Right atrium auricular region (tissue), 2 donors: ENCODE results near the gene CENPL. TPM values are rescaled to one million over a fixed set of nuclear protein-coding genes. Genes with fewer than 3 reads are reported as not detected.
"Not testable (repeated sequence)": the region's sequence is repeated elsewhere in the genome, so short reads cannot be mapped to it uniquely, and the experiment has no call there.

ENCODE experiments used
- DNase-seq: peaks from one replicate; pipeline ENCODE4 v3.0.0-alpha.2; 2019; ENCODE audit warnings: low spot score
- H3K27ac ChIP-seq, 2 donors: fragments of 200-600 bp; sonication (generic); 1 replicate in 1 of 2; 2 replicates in 1 of 2; pipeline ENCODE4 v1.5.1; 2016 to 2019
- H3K27me3 ChIP-seq, 2 donors: fragments of 200-600 bp; sonication (generic); one replicate each; pipeline versions ENCODE4 v1.5.1 to v1.6.0; 2017 to 2019
- H3K36me3 ChIP-seq: fragments of 200-600 bp; sonication (generic); one replicate; pipeline ENCODE4 v1.5.1; 2016
- H3K4me1 ChIP-seq, 2 donors: fragments of 200-600 bp; sonication (generic); one replicate each; pipeline versions ENCODE4 v1.5.1 to v1.6.0; 2017 to 2019
- H3K4me3 ChIP-seq, 2 donors: fragments of 200-600 bp; sonication (generic); 1 replicate in 1 of 2; 2 replicates in 1 of 2; pipeline ENCODE4 v1.5.1; 2017 to 2019; ENCODE audit warnings: mild to moderate bottlenecking in 1 of 2, moderate library complexity in 1 of 2
- H3K9me3 ChIP-seq, 2 donors: fragments of 200-600 bp; sonication (generic); one replicate each; pipeline ENCODE4 v1.5.1; 2019
- CTCF ChIP-seq, 2 donors: fragments of 200-600 bp; sonication (generic); IDR thresholded peaks; one replicate each; pipeline ENCODE4 v1.5.1; 2019; ENCODE audit warnings: antibody characterized with exemption in 2 of 2
- total RNA-seq, 2 donors: library from RNA; depleted of rRNA; stranded (reverse); fragments of >200 nt; gene quantifications; one replicate each; pipeline ENCODE4 v1.1.0, GENCODE V29; 2016

The CENPL gene
- total RNA-seq, 2 donors from 2014 or later, result 1.5 to 4.2 TPM

- no peak for DNase-seq
- no peak overlapping the region for H3K4me3 ChIP-seq
- no peaks in the 10 kb centered on the region for H3K27me3 ChIP-seq
- H3K36me3 ChIP-seq, result peaks cover 48% of the 10 kb centered on the region
- no peaks in the 10 kb centered on the region for H3K9me3 ChIP-seq
- no peak overlapping the region for H3K27ac ChIP-seq
- TF ChIP-seq CTCF (IDR thresholded peaks at IDR 0.05), result no peak
- peaks cover 0 to 42% of the 10 kb centered on the region in 2 donors for H3K4me1 ChIP-seq
These were observed 39.6 kb upstream of the CENPL start for GRCh38 chr1:173864179-173864867.

DNA sequence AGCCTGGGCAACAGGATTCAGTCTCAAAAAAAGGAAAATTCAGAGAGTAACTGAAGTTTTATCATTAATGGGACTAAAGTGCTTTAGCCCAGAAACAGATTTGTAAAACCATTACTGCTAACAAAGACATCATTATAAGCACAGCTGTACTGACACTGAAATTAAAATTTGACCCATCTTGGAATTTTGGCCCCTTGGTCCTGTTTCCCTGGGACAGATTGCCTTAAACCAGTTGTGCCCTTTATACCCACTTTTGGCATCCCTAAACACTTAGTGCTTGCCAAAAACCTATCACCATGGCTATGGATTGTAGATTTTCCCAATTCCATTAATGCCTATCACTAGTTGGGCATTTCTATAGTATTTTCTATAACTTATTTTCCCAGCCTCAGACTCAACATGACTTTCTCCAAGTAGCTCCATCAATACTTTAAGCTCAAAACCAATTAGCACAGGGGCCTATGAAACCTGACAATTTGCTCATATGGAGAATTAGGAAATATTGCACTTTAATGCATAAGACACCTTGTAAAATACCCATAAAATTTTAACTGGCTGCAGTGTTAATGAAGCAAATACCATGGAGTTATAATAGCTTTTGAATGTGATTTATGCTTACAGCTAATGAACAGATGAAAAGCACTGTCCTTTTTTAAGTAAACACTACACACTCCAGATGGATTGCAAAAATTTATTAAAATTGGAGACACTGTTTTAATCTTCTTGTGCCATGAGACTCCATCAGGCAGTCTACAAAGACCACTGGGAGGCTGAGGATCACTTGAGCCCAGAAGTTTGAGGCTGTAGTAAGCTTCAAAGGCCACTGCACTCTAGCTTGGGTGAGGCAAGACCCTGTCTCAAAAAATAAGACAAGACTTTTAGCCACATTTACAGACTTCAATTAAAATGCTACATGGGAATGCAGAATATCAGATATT lies 38.8 kb upstream of the CENPL start:
- Histone ChIP-seq H3K4me3 (no peak overlapping the region), H3K9me3 (no peaks in the 10 kb centered on the region), H3K36me3 (peaks cover 54% of the 10 kb centered on the region), H3K4me1 (peaks cover 0 to 37% of the 10 kb centered on the region in 2 donors), H3K27ac (no peak overlapping the region), H3K27me3 (no peaks in the 10 kb centered on the region)
- no peak for TF ChIP-seq CTCF (IDR thresholded peaks at IDR 0.05)
- no peak for DNase-seq

DNA sequence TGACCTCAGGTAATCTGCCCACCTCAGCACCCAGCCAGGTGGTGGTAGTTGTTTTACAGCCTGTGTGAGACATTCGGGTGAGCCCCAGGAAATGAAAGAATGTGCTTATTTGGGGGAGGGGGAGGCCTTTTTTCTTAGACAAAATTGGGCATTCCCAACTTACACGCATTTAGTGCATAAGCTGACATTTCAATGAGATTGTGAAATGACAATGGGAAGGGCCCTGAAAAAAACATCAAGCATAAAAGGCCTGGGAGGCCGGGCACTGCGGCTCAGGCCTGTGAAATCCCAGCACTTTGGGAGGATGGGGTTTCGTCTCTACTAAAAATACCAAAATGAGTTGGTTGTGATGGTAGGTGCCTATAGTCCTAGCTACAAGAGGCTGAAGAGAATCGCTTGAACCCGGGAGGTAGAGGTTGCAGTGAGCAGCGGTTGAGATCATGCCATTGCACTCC lies 38.1 kb upstream of the CENPL start:
- peaks cover 0 to 37% of the 10 kb centered on the region in 2 donors for H3K4me1 ChIP-seq
- H3K4me3 ChIP-seq, result no peak overlapping the region
- TF ChIP-seq CTCF (IDR thresholded peaks at IDR 0.05), result no peak
- no peaks in the 10 kb centered on the region for H3K9me3 ChIP-seq
- no peak overlapping the region for H3K27ac ChIP-seq
- peaks cover 61% of the 10 kb centered on the region for H3K36me3 ChIP-seq
- DNase-seq, result no peak
- H3K27me3 ChIP-seq, result no peaks in the 10 kb centered on the region

DNA sequence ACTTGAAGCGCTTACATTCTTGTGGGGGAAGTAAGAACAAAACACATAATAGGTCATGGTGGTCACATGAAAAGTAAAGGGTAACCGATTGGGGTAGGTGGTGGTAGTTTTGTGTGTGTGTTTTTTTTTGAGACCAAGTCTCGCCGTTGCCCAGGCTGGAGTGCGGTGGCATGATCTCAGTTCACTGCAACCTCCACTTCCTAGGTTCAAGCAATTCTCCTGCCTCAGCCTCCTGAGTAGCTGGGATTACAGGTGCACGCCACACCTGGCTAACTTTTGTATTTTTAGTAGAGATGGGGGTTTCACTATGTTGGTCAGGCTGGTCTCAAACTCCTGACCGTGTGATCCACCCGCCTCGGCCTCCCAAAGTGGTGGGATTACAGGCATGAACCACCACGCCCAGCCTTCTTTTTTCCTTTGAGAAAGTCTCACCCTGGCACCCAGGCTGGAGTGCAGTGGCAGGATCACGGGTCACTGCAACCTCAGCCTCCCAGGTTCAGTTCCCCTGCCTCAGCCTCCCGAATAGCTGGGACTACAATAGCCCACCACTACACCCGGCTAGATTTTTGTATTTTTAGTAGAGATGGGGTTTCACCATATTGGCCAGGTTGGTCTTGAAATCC lies 37.6 kb upstream of the CENPL start:
- H3K27ac ChIP-seq, H3K9me3 ChIP-seq, DNase-seq, H3K4me3 ChIP-seq, H3K27me3 ChIP-seq: not testable (repeated sequence)
- Histone ChIP-seq H3K36me3 (peaks cover 66% of the 10 kb centered on the region), H3K4me1 (peaks cover 0 to 35% of the 10 kb centered on the region in 2 donors)

DNA sequence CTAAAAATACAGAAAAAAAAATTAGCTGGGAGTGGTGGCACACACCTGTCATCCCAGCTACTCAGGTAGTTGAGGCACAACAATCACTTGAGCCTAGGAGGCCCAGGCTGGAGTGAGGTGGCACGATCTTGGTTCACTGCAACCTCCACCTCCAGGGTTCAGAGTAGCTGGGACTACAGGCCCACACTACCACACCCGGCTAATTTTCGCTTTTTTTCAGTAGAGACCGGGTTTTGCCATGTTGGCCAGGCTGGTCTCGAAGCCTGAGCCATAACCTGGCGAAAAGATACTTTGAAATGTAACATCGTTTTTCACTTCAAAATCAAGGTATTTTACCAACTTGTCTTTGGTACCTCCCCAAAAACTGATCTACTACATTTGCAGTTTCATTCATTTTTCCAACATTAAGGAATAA lies 37.1 kb upstream of the CENPL start:
- Histone ChIP-seq H3K27me3 (no peaks in the 10 kb centered on the region), H3K27ac (no peak overlapping the region), H3K4me3 (no peak overlapping the region), H3K4me1 (peaks cover 0 to 29% of the 10 kb centered on the region in 2 donors), H3K9me3 (no peaks in the 10 kb centered on the region), H3K36me3 (peaks cover 62% of the 10 kb centered on the region)
- no peak for DNase-seq
- no peak for TF ChIP-seq CTCF (IDR thresholded peaks at IDR 0.05)

GRCh38 chr1:173860065-173860464 lies 35.4 kb upstream of the CENPL start:
- H3K4me3 ChIP-seq, result no peak overlapping the region
- peaks cover 46% of the 10 kb centered on the region for H3K36me3 ChIP-seq
- TF ChIP-seq CTCF (IDR thresholded peaks at IDR 0.05), result no peak
- no peak for DNase-seq
- H3K27me3 ChIP-seq, result no peaks in the 10 kb centered on the region
- no peaks in the 10 kb centered on the region for H3K9me3 ChIP-seq
- no peak overlapping the region for H3K27ac ChIP-seq
- peaks cover 0 to 13% of the 10 kb centered on the region in 2 donors for H3K4me1 ChIP-seq

- not testable (repeated sequence) for H3K27ac ChIP-seq, DNase-seq, H3K9me3 ChIP-seq, H3K4me1 ChIP-seq, H3K4me3 ChIP-seq, H3K27me3 ChIP-seq
- peaks cover 42% of the 10 kb centered on the region for H3K36me3 ChIP-seq
These were observed 34.9 kb upstream of the CENPL start for GRCh38 chr1:173859547-173859946.
